Calu3 (cell line): ENCODE data around the gene PRICKLE1. TPM values are rescaled to one million over a fixed set of nuclear protein-coding genes. Genes with fewer than 3 reads are reported as not detected.

Experiments used
- BruUV-seq: library from RNA; stranded (reverse); fragments of 400-500 nt; replicated peaks from 2 replicates; lab custom pipeline; 2021; lab: Mats Ljungman, UMichigan
- CTCF ChIA-PET: fragments of 300-600 bp; sonication (Branson Sonifier 250); formaldehyde crosslinking; loops from one replicate; lab custom pipeline; 2022; ENCODE audit warnings: antibody characterized with exemption; lab: Charles Lee
- DNase-seq: peaks from one replicate; pipeline ENCODE4 v3.0.0; 2022
- H3K27ac Mint-ChIP-seq: one replicate; pipeline ENCODE4 v1.8.0; 2022; ENCODE audit warnings: mixed read lengths; ENCODE audit not compliant: unreplicated experiment
- H3K27me3 Mint-ChIP-seq: one replicate; pipeline ENCODE4 v1.8.0; 2022; ENCODE audit warnings: mixed read lengths; ENCODE audit not compliant: unreplicated experiment
- H3K36me3 Mint-ChIP-seq: one replicate; pipeline ENCODE4 v1.8.0; 2022; ENCODE audit warnings: mild to moderate bottlenecking, moderate library complexity, mixed read lengths; ENCODE audit not compliant: insufficient read depth, unreplicated experiment
- H3K4me1 Mint-ChIP-seq: one replicate; pipeline ENCODE4 v1.8.0; 2022; ENCODE audit warnings: mild to moderate bottlenecking, low read depth, mixed read lengths; ENCODE audit not compliant: unreplicated experiment
- H3K4me3 Mint-ChIP-seq: one replicate; pipeline ENCODE4 v1.8.0; 2022; ENCODE audit warnings: mild to moderate bottlenecking, low read depth, moderate library complexity, mixed read lengths; ENCODE audit not compliant: unreplicated experiment
- H3K9me3 Mint-ChIP-seq: one replicate; pipeline ENCODE4 v1.8.0; 2022; ENCODE audit warnings: low read depth, mixed read lengths; ENCODE audit not compliant: unreplicated experiment
- CTCF ChIP-seq: fragments of 200-600 bp; IDR thresholded peaks from one replicate; pipeline ENCODE4 v1.8.0; 2022; ENCODE audit warnings: antibody characterized with exemption; ENCODE audit not compliant: unreplicated experiment
- intact Hi-C: fragments of 100-400 bp; cut with micrococcal nuclease; formaldehyde crosslinking; loops from one replicate; pipeline ENCODE4 v1.10.0; 2022; ENCODE audit not compliant: unreplicated experiment
- total RNA-seq: library from RNA; stranded (reverse); gene quantifications from 2 replicates; pipeline ENCODE4 v1.2.3, GENCODE V29; 2022

The PRICKLE1 gene
- total RNA-seq, 1 experiment from 2014 or later, result 12.7 TPM

- Mint-ChIP-seq H3K27ac (no peak overlapping the region), H3K4me1 (peaks cover 8% of the 10 kb centered on the region), H3K36me3 (peaks cover 13% of the 10 kb centered on the region), H3K4me3 (no peak overlapping the region), H3K9me3 (no peaks in the 10 kb centered on the region), H3K27me3 (no peaks in the 10 kb centered on the region)
- no peak for DNase-seq
- CTCF ChIA-PET, result interaction anchor here (1.1 kb wide), 1 partner anchor 9 kb away, joined by 3 read pairs; no protein-coding TSS in a partner anchor
- TF ChIP-seq CTCF, result no peak
- intact Hi-C loops, result no loop called here
- BruUV-seq, result no TSS peak
These were observed 146.7 kb downstream of the PRICKLE1 start for GRCh38 chr12:42442888-42443287.

- intact Hi-C loops, result no loop called here
- H3K27me3 Mint-ChIP-seq, result no peaks in the 10 kb centered on the region
- DNase-seq, result no peak
- no peak for TF ChIP-seq CTCF
- H3K4me1 Mint-ChIP-seq, result peaks cover 8% of the 10 kb centered on the region
- CTCF ChIA-PET, result interaction anchor here (1.1 kb wide), 1 partner anchor 8 kb away, joined by 3 read pairs; no protein-coding TSS in a partner anchor
- H3K27ac Mint-ChIP-seq, result no peak overlapping the region
- H3K9me3 Mint-ChIP-seq, result no peaks in the 10 kb centered on the region
- BruUV-seq, result no TSS peak
- H3K36me3 Mint-ChIP-seq, result peaks cover 8% of the 10 kb centered on the region
- no peak overlapping the region for H3K4me3 Mint-ChIP-seq
These were observed 147.2 kb downstream of the PRICKLE1 start for GRCh38 chr12:42442311-42442759.

GRCh38 chr12:42440608-42441007 is 148.9 kb downstream of the PRICKLE1 start:
- Mint-ChIP-seq H3K4me1 (no peaks in the 10 kb centered on the region), H3K27me3 (no peaks in the 10 kb centered on the region), H3K4me3 (no peak overlapping the region), H3K36me3 (no peaks in the 10 kb centered on the region), H3K27ac (no peak overlapping the region), H3K9me3 (no peaks in the 10 kb centered on the region)
- intact Hi-C loops, result no loop called here
- no TSS peak for BruUV-seq
- DNase-seq, result no peak
- CTCF ChIA-PET, result no interaction called here
- TF ChIP-seq CTCF, result no peak

- Mint-ChIP-seq H3K9me3 (no peaks in the 10 kb centered on the region), H3K4me1 (no peaks in the 10 kb centered on the region), H3K27me3 (no peaks in the 10 kb centered on the region), H3K27ac (no peak overlapping the region), H3K4me3 (no peak overlapping the region), H3K36me3 (peaks cover 6% of the 10 kb centered on the region)
- intact Hi-C loops, result no loop called here
- no peak for DNase-seq
- no peak for TF ChIP-seq CTCF
- CTCF ChIA-PET, result no interaction called here
- no TSS peak for BruUV-seq
These were observed 156.9 kb downstream of the PRICKLE1 start for GRCh38 chr12:42432517-42433140.
